ENCODE results near the gene PEX13. TPM values are rescaled to one million over a fixed set of nuclear protein-coding genes. Genes with fewer than 3 reads are reported as not detected.
"Not testable (repeated sequence)": the region's sequence is repeated elsewhere in the genome, so short reads cannot be mapped to it uniquely, and the experiment has no call there.

PEX13 gene
- polyA plus RNA-seq (ENCODE audit: insufficient read length in 3 of 3), result 10 to 100 TPM; 26.6 to 30.8 (median 29.9) TPM
- long read RNA-seq, donor 1, full-length matches to known transcripts, result 6 of 6 reads
- long read RNA-seq, donor 1, partial matches to known transcripts, result 0 of 6 reads
- long read RNA-seq, donor 1, other reads (novel, unspliced or antisense), result 0 of 6 reads
- long read RNA-seq, donor 2, full-length matches to known transcripts, result 3 of 3 reads
- long read RNA-seq, donor 2, partial matches to known transcripts, result 0 of 3 reads
- long read RNA-seq, donor 2, other reads (novel, unspliced or antisense), result 0 of 3 reads
- long read RNA-seq, donor 3, full-length matches to known transcripts, result 6 of 6 reads
- long read RNA-seq, donor 3, partial matches to known transcripts, result 0 of 6 reads
- long read RNA-seq, donor 3, other reads (novel, unspliced or antisense), result 0 of 6 reads
- long read RNA-seq, donor 4, full-length matches to known transcripts, result 7 of 7 reads
- long read RNA-seq, donor 4, partial matches to known transcripts, result 0 of 7 reads
- long read RNA-seq, donor 4, other reads (novel, unspliced or antisense), result 0 of 7 reads
- long read RNA-seq, donor 5, full-length matches to known transcripts, result 9 of 9 reads
- long read RNA-seq, donor 5, partial matches to known transcripts, result 0 of 9 reads
- long read RNA-seq, donor 5, other reads (novel, unspliced or antisense), result 0 of 9 reads
- long read RNA-seq, donor 6, full-length matches to known transcripts, result 10 of 10 reads
- long read RNA-seq, donor 6, partial matches to known transcripts, result 0 of 10 reads
- long read RNA-seq, donor 6, other reads (novel, unspliced or antisense), result 0 of 10 reads
- long read RNA-seq, donor 7, full-length matches to known transcripts, result 15 of 15 reads
- long read RNA-seq, donor 7, partial matches to known transcripts, result 0 of 15 reads
- long read RNA-seq, donor 7, other reads (novel, unspliced or antisense), result 0 of 15 reads
- long read RNA-seq, donor 8, full-length matches to known transcripts, result 3 of 3 reads
- long read RNA-seq, donor 8, partial matches to known transcripts, result 0 of 3 reads
- long read RNA-seq, donor 8, other reads (novel, unspliced or antisense), result 0 of 3 reads
- long read RNA-seq, donor 9, full-length matches to known transcripts, result 8 of 8 reads
- long read RNA-seq, donor 9, partial matches to known transcripts, result 0 of 8 reads
- long read RNA-seq, donor 9, other reads (novel, unspliced or antisense), result 0 of 8 reads
- long read RNA-seq, donor 10, full-length matches to known transcripts, result 6 of 25 reads
- long read RNA-seq, donor 10, partial matches to known transcripts, result 19 of 25 reads
- long read RNA-seq, donor 10, other reads (novel, unspliced or antisense), result 0 of 25 reads
- long read RNA-seq, donor 11, full-length matches to known transcripts, result 7 of 7 reads
- long read RNA-seq, donor 11, partial matches to known transcripts, result 0 of 7 reads
- long read RNA-seq, donor 11, other reads (novel, unspliced or antisense), result 0 of 7 reads
- long read RNA-seq, donor 12, full-length matches to known transcripts, result 13 of 33 reads
- long read RNA-seq, donor 12, partial matches to known transcripts, result 20 of 33 reads
- long read RNA-seq, donor 12, other reads (novel, unspliced or antisense), result 0 of 33 reads
- long read RNA-seq, donor 13, full-length matches to known transcripts, result 4 of 4 reads
- long read RNA-seq, donor 13, partial matches to known transcripts, result 0 of 4 reads
- long read RNA-seq, donor 13, other reads (novel, unspliced or antisense), result 0 of 4 reads
- long read RNA-seq, donor 14, result 0 reads
- long read RNA-seq, donor 15, full-length matches to known transcripts, result 13 of 13 reads
- long read RNA-seq, donor 15, partial matches to known transcripts, result 0 of 13 reads
- long read RNA-seq, donor 15, other reads (novel, unspliced or antisense), result 0 of 13 reads
- long read RNA-seq, donor 16, full-length matches to known transcripts, result 5 of 5 reads
- long read RNA-seq, donor 16, partial matches to known transcripts, result 0 of 5 reads
- long read RNA-seq, donor 16, other reads (novel, unspliced or antisense), result 0 of 5 reads

- DNase-seq, result peak; percentile 79
These were observed at the start of gene PEX13, which contains the start of gene PUS10 for GRCh38 chr2:61017556-61018317. PEX13 (plus strand) TSS chr2:61017720; CDS start chr2:61017760, 40 bp downstream. PUS10 (minus strand) TSS chr2:61018255; CDS start chr2:61011890, 6,365 bp downstream.

DNA sequence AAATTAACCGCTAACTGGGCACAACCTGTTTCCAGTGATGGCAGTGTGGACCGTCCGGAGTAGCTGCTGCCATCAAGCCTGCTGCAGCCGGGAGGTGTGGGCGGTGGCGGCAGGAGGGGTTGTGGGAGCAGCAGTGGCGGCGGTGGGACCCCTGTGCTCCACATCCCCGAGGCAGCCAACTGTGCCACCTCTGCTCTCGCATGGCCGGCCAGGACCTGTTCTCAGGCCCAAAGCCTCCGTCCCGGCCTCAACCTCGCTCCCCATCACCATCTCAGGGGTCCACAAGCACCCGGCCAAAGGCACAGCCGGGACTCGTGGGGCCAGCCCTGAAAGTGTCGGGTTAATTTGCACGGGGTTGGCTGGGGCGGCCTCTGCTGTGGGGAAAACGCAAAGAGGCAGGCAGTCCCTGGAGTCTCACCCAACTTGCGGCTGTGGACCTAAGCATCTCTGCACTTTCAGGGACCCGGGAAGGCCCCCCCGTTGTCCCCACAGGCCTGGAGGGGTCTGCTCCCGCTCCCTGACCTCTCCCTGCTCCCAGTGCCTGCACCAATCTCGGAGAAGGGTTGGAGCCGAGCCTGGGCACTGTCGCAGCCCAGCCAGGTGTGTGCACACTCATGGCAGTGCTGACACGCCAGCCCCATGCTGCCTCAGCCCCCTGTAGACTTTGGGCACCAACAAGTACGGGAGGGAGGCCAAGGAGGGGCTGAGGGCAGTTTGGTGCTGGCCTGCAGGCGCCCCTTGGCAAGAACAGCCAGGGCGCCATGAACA lies 44.4 kb upstream of the PEX13 start:
- no peak for DNase-seq

- no peak for DNase-seq
These were observed 43.8 kb upstream of the PEX13 start for GRCh38 chr2:60973705-60974104.

- no peak for DNase-seq
These were observed 42.9 kb upstream of the PEX13 start for GRCh38 chr2:60974652-60975051.

- peak; percentile 24 for DNase-seq
These were observed 41.2 kb upstream of the PEX13 start for GRCh38 chr2:60976256-60976850.

DNA sequence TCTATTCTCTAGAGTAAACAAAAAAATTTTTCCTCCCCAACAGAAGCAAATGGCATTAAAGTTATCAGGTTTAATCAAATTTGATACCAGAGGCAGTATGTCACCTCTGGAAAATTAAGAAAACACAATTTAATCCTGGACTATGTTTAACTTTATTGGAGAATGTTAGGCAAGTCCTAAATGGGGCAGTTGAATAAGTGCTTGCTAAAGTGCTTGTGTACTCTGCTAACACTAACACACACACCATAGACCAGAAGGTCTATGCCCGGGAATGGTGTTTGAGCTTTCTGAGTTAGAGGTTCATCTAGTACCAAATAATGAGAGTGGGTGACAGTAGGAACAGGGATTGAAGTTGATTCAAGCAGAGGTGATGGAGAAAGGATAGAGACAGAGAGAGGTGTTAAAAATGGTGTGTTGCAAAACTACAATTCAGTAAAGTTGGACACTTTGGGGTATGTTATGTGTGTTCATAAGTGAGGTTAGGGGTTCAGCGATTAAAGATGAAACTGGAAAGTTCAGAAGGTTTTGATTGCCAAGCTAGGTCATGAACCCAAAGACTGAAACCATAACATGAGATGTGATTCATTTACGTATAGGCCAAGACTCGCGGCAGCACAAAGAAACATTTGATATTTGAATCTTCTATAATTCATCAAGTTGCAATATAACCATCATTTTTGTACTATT lies 40.5 kb upstream of the PEX13 start:
- DNase-seq, result no peak

GRCh38 chr2:60977562-60977895 lies 40.0 kb upstream of the PEX13 start:
- no peak for DNase-seq

DNA sequence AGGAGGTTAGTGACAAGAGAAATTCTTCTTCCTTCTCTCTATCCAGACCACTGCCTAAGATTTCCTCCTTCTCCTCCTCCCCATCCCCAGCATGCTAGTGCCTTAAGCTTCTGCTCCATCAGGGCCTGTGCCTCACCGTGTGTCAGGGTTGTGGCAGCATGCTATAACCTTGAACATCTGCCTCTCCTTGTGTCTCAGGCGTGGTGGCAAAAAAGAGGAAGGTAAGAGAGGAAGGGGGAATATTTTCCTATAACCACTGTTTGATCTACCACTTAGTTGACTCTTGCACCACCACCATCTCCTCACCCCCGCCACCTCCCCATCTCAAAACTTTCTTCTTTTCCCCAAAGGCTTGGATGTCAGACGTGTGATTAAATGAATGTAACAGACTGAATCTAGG lies 38.3 kb upstream of the PEX13 start:
- DNase-seq, result no peak

DNA sequence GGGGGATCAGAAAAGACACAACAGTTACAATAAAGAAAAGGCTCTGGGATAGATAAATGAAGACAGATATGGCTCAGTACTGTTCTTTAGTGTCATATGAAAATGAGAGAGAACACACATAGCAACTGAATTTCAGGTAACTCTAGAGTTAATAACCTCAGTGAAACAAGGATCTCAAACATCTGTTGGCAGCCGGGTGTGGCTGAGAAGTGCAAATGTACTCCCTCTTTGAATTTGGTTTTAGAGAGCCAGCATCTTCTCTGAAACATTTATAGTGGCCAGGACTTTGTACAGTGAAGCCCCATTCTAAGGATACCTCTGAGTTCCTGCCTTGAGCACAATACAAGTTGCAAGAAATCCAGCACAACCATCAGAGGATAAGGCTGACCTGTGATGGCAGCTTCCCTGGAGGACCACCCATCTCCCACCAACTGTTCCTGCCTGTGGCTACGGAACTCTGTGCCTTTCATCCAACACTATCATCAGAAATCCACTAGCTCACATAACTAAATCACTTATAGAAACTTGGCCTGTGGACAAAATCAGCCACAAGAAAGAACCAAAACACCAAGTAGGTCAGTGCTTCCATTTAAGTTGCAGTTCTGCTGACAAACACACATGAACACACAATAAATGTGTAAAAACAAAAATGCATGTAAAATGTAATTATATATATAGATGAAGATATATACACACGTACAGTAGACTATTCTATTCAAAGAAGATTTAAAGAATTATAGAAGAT lies 37.3 kb upstream of the PEX13 start:
- DNase-seq, result no peak

DNA sequence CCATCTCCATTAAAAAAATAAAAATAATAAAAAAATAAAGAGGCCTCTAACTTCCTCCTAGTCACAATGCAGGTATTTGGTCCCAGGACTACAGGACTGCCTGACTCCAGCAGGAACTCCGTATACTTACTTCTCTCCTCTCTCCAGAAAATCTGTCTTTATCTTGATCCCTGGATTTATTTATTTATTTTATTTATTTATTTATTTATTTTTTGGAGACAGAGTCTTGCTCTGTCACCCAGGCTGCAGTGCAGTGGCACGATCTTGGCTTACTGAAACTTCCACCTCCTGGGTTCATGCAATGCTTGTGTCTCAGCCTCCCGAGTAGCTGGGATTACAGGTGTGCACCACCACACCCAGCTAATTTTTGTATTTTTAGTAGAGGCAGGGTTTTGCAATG lies 35.5 kb upstream of the PEX13 start:
- not testable (repeated sequence) for DNase-seq

- DNase-seq, result no peak
These were observed 32.8 kb upstream of the PEX13 start for GRCh38 chr2:60984720-60985119.

- DNase-seq, result no peak
These were observed 30.5 kb upstream of the PEX13 start for GRCh38 chr2:60987041-60987440.

- not testable (repeated sequence) for DNase-seq
These were observed 29.9 kb upstream of the PEX13 start for GRCh38 chr2:60987656-60988055.

DNA sequence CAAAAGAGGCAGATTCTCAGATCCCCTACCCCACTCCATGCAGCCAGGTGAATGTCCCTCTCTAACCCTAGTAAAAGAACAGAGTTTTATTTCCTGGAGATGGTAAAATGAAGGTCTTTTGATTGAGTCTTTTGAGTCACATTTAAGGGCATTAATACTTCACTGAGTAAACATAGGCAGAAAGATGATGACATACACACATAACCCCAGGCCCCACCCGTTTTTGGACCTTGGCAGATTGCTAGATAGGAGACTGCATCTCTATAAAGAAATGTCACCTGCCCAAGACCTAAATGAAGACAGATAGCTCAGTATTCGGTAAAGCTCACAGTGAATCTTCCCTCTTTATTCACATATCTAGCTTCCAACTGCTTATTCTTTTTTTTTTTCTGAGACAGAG lies 28.3 kb upstream of the PEX13 start:
- no peak for DNase-seq

GRCh38 chr2:60991644-60992043 lies 25.9 kb upstream of the PEX13 start:
- no peak for DNase-seq

DNA sequence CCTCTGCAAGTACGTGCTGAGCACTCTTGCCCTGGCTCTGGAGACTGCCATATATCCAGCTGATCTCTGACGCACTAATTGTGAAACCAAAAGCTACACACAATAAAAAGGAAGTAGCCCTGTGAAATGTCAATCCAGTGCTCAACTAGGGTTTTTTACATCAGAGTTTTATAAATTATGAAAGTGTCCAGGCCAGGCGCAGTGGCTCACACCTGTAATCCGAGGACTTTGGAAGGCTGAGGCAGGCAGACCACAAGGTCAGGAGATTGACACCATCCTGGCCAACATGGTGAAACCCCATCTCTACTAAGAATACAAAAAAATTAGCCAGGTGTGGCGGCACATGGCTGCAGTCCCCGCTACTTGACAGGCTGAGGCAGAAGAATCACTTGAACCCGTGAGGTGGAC lies 24.5 kb upstream of the PEX13 start:
- no peak for DNase-seq

GRCh38 chr2:60994131-60994530 lies 23.4 kb upstream of the PEX13 start:
- no peak for DNase-seq
